DMS53 treated with DMSO at 0.1 percent for 48 hours (cell line): ENCODE measurements around the gene KIRREL3.

ENCODE experiments used
- DNase-seq: peaks from one replicate; lab custom pipeline; 2025; ENCODE audit not compliant: unreplicated experiment; lab: John Stamatoyannopoulos, UW

The KIRREL3 gene

DNA sequence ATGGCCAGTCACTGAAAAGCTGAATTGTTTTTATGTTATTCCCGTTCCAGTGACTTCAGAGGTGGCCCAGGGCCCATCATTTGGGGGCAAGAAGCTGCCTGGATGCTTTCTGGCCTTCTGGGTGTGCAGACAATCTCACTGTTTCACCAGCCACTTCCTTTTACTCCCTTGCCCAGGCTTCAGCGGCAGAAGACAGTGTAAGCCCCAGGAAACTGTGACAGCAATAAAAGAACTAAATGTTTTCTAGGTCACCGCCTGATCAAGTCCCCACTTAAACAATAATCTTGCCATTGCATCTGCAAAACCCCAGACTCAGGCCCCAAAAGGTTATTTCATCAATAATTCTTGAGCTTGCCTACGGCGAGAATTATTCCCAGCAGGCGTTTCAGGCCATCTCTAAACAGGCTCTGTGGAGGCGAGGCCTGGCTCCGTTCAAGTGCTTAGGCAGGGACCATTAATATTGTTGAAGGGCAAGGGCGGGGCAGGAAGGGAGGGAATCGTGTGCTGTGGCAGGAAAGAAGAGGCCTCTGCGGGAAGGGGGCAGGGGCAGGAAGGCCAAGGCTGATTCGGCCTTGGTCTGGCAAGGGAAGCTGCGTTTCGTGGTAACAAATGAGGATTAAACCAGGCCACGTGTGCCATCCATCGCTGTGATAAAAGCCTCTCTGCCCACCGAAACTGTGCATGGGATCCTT lies 252.3 kb downstream of the KIRREL3 start:
- no peak for DNase-seq

DNA sequence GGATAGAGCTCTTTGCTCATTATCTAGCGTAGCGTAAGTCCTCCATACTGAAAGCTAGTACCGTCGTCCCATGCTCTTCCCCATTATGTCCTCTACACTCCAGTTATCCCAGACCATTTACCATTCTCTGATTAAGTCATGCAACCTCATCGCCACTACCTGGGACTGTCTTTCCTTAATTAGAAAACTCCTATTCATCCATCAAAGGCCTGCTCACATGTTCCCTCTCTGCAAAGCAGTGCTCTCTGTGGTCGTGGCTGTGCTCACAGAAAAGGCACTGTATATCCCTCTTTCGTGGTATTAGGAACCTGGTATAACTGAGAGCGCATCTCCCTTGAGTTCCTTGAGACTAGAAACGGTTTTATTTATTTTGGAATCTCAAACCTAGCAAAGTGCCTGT lies 253.3 kb downstream of the KIRREL3 start:
- DNase-seq: no peak

DNA sequence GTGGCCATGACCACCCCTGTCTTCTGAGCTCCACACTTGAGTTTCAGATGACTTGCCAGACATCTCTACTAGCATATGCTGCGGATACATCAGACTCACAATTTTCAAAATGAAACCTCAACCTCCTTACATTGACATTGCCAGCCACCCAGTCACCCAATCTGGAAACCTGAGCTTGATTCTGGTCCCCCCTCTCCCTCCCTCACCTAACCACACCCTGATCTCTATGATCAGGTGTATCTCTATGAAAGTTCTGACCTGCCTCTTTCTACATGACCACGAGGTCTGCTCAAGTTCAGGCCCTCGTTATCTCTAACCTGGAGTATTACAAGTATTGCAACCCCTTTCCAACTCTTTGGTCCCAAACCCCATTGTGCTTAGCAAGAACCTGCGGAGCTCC lies 254.1 kb downstream of the KIRREL3 start:
- DNase-seq: no peak

DNA sequence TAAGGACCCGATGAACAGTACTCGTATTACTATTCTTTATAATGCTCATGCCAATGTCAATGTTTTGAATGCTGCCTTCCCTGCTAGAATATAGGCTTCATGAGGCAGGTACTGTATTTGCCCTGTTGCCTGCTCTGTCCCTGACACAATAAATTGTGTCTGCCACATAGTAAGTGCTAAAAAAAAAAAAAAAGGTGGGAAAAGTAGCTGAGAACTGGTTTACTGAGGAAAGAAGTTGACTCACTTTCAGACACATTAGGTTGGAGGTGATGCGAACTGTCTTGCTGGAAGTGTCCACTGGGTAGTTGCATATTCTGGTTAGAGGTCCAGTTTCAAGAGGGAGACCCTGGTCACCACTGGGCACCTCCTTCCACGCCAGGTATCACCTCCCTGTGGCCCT lies 255.9 kb downstream of the KIRREL3 start:
- DNase-seq: no peak

DNA sequence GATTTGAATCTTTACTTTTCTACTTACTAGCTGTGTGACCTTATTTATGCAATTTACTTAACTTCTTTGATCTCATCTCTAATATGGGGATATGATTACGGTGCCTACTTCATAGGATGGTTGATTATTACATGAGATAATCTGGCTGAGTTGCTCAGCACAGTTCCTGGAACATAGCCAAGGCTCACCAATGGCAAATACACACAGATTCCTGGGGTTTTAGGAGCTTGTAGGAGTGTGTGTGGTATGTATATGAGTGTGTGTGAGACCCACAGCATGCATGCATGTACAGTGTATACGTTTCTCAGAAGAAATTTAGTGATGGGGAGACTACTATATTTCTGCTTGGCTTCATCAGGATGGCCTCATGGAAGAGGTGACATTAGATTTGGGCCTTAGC lies 256.9 kb downstream of the KIRREL3 start:
- DNase-seq: no peak

DNA sequence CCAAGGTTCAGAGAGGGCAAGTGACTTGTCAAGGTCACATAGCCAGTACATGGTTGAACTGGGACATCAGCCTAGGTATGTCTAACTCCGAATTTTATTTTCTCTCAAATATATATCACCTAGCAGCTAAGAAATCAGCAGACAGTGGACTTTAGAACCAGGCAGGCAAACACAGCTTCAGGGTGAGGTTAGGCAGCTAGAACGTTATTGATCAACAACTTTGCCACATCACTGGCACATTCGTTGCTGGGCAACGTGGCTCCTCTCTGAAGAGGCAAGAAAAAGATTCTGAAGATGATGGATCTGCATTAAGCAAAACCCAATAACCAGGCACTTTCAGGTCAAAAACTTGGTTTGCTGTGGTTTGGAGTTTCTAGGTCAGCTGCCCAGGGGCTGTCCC lies 258.0 kb downstream of the KIRREL3 start:
- DNase-seq: no peak

DNA sequence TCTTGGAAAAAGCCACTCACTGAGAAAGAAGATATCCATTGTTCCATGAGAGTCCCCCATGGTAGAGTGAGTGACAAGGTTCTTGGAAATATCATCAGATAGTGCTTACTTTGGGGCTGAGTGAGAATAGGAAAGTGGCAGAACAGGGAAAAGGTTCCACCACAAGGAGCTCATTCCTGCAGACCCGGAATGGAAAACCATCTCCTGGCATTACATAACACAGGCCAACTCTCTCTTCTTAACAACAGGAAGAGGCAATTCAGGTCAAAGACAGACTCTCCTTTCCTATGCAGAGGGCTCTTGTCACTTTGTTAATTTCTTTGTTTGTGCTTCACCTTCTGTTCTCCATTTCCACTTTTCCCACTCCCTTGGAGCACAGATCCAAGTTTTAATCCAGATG lies 259.7 kb downstream of the KIRREL3 start:
- DNase-seq: no peak

DNA sequence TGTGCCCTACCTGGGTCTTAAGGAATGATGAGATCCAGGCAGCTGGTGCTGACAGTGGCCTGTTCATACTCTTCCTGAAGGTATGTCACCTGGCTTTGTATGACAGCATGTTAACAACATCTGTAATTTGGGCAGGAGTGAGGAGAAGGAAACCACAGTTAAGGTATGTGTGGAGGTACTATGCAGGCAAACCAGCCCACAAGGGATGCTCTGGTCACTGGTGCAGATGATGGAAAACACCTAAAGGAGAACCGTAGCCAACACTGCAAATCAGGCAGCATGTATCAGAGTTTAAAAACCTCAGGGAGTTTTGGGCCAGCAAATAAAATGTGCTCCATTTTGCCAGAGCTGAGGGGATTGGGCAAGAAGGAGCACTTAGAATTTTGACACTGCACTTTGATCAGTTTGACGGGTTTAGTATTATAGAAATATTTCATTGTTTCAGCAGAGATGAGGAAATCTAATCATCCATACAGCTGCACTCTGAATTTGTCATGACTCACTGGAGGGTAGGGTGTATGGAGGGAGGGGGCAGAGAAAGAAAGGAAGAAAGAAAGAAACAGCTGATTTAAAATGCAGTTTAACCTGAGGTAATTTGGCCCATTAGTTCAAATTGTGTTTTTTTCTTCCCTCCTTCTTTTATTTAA lies 260.9 kb downstream of the KIRREL3 start:
- no peak for DNase-seq

DNA sequence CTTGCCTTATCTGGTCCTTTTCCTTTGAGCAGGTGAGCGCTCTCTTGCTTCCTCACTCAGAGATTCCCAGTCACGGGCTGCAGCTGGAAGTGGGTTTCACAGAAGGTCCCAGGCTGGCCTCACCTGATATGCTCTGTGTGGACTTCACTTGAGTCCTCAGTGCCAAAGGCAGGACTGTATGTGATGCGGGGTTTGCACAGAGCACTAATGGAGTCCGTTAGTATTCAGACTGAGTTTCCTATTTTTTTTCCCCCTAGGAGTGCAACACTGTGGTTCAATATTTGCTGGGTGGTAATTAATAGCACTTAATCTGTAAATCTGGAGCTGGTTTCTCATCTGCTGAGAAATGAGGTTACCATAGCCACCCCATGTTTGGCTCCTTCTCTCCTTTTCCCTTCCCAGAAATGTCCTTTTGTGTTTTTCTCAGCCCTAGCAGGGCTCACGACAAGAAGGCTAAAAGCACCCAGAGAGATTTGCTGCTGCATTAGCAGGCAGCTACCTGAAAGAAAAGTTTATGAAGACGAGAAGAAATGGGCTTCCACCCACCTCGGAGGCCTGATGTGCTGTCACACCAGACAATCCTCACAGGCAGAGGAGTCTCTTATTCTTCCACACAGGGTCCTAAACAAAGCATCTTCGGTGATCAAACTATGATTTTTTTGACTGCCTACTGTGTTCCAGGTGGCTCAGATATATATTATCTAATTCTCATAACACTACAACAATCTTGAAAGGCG lies 262.1 kb downstream of the KIRREL3 start:
- no peak for DNase-seq

DNA sequence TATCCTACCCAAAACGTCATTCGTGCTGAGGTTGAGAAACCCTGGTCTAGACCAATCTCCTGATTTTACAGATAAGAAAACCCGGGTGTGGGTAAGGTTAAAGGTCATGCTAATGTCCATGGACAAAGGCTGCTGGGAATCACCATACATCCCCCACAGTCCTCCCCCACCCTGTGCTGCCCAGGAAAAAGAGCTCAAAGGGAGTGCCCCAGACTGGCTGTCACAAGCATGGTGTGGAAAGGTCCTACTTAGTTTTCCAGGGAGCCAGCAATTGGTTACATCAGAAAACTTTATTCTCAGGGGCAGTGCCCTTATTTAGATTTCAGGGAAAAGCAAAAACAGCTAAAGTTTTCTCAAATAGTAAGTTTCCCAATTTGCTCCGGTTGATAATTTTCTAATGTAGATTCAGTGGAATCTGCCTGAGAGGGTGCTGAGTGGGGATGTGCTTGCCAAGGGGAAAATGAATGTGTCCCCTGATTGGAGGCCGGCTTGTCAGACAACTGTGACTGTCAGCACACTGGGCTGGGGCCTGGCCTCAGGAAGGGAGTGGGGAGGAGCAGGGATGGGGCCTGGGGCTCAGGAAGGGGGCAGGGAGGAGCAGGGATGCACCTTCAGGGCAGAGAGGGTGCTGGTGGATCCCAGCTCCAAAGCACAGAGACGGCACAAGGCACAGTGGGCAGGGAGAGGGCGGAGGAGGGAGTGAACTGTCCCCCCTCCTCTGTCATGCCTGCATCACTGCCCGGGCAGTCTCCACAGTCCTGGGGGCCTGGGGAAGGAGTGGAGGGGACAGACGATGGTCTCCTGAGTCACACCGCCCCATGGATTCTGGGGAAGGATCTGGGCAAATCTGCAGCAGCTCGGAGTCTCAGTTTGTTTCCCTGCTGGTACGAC lies 263.6 kb downstream of the KIRREL3 start:
- DNase-seq: no peak

DNA sequence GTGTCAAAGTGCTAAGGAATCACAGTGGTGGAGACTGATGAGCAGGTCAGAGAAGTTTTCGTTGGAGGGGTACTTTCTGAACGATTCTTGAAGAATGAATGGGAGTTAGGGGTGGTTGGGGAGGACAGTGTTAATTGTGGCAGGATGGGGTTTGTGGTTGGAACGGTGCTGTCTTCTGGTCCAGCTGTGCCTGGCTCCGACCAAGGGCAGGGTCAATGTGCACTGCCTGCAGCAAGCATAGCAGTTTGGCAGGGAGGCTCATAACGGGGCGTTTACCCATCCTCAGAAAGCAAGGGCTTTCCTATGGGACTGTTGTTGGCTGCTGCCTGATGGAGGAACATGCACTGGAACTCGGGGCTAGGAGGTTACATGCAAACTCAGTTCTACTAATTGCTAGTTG lies 265.8 kb downstream of the KIRREL3 start:
- DNase-seq: no peak

DNA sequence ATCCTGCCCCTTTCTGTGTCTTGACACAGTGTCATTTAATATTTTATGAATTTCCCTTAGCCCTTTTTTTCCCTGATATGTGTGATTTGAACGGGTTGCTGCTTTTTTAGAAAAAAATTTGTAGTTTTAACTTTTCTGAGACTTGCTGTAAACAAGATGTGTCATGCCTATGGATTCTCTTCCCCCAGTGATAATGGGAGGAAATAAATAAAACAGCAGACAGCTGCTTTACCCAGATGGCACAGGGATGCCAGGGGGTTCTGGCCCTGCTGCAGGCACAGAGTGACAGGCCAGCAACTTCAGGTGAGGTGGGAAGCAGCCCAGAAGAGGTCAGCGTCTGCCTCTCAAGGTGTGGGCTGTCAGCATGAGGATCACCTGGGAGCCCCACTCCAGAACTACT lies 266.9 kb downstream of the KIRREL3 start:
- DNase-seq: no peak

DNA sequence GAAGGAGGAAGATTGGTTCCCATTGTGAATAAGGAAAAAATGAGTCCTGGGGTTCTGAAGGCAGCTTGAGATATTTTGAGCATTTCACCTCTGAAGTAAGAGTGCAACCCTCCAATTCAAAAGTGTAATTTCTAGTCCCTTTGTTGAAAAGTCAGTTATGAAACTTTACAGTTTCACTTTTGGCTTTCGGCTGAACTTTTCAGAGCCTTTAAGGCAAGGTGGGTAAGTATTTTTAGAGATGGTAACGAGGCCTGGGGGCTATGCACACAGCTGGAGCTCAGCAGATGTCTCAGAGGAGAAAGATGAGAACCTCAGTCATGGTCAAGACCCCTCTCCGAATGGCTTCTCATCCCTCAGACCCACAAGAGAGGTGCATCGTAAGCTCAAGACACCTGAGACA lies 267.6 kb downstream of the KIRREL3 start:
- DNase-seq: no peak

DNA sequence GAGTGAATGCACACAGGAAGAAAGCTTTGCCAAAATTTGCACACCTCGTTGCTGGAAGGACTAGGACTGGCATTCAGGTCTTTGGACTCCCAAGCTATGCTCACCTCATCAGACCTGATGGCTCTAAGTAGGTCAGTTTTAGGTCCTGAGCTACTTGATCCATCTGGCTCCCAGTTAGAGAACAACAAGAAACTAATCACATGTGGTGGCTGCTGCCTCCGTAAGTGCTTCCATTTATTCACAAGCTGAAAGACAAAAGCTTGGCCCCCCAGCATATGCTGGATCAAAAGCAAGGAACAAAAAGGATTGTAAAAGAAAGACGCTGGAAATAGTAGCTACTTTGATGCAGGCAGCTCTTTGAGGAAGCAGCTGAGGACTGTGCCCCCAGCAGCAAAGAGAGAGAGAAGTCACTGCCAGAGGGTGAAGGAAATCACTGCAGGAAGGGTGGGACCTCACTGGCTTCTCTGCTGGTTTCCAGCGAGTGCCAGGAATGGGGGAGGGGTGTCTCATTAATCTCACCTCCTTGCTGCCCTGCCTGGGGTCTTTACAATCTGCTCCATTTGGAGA lies 268.9 kb downstream of the KIRREL3 start:
- DNase-seq: no peak

DNA sequence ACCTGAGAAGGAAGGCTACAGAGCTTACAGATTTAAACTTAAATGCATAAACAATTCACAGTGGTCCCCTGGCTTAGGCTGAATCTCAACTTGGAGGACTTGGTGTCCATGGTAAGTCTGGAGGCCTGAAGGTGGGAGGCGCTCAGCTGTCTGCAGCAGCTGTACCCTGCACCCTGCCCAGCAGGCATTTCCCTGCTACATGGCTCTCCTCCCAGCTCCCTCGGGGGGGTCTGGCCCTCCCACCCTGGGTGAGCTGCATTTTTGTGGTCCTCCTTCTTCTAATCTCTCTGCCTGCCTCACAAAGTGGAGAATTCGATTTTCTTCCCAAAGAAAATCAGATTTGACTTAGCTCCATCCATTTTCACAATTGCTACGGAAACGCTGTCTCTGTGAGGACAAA lies 273.2 kb downstream of the KIRREL3 start:
- no peak for DNase-seq

DNA sequence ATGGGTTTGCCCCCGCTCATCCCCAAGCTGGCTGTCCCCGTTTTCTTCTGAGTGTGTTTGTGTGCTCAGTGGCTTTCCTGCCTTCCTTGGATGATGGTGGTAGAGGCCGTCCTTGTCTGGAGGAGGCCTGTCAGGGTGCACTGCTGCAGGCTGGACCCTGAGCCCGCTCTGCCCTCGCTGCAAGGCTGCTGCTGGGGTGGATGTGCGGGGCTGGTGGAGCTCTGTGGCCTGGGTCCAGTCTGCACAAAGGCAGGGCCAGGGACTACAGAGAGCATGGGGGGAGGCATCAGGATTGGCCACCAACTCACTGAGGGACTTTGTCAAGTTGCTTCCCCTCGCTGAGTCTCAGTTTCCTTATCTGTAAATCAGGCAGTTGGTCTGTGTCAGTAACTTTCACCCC lies 275.0 kb downstream of the KIRREL3 start:
- no peak for DNase-seq

DNA sequence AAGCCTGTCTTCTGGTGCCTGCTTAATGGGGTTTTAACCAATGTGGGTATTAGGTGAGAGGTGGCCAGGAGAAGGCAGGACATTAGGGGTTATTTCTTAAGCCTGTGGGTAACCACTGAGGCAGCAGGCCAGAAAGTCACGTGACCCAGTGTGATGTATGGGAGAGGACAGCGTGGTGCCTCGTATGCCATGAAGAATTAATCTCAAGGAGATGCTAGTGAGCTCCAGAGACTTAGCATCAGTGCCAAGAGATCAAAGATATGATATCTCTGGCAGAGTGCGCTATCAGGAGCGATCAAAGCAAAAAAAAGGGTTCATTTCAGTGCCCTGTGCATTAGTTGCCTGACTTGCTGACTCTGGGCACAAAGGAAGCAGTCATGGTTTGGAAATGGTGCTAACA lies 275.5 kb downstream of the KIRREL3 start:
- no peak for DNase-seq

DNA sequence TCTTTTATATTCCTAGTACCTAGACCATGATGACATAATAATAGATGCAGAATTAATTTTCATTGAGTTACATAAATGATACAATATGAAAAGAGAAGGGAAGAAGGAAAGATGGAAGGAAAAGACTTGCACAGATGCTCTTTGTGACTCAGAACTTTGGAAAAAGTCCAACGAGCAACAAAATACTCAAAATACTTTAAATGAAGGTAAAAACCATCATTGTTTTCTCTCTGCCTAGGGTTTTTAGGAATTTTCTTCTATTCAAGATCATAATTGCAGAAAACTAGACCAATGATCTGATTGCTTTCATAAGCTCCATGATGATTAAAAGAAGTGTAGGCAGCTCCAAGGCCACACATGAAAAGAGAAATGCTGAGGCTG lies 276.9 kb downstream of the KIRREL3 start:
- no peak for DNase-seq

DNA sequence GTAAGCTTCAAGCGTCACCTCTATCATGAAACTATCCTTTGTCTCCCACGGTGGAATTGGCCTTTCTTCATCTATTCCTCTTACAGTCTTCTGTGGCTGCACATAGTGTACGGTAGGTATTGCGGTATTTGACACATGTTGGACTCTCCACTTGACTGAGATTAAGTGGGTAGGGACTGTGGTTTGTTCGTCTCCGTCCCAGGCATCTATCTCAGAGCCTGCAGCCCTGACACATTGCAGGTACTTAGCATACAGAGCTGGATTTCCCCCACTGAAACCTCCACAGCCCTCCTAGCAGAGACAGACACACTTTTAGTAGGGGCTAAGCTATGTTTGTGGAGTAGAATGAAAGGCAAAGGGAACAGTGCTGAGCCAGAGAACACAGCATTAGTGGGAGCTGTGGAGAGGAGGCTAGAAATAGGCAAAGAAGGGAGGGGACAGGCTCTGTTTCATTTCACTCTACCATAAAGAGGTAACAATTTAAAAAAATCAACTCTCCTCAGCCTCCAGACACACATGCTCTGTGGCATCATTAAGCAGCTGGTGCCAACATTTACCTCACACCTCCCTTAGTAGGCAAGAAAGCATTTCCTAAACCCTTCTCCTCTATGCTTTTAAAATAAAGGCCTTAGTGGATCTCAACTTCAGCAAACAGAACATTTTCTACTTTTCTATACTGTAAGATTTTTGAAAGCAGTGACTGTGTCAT lies 277.5 kb downstream of the KIRREL3 start:
- no peak for DNase-seq

DNA sequence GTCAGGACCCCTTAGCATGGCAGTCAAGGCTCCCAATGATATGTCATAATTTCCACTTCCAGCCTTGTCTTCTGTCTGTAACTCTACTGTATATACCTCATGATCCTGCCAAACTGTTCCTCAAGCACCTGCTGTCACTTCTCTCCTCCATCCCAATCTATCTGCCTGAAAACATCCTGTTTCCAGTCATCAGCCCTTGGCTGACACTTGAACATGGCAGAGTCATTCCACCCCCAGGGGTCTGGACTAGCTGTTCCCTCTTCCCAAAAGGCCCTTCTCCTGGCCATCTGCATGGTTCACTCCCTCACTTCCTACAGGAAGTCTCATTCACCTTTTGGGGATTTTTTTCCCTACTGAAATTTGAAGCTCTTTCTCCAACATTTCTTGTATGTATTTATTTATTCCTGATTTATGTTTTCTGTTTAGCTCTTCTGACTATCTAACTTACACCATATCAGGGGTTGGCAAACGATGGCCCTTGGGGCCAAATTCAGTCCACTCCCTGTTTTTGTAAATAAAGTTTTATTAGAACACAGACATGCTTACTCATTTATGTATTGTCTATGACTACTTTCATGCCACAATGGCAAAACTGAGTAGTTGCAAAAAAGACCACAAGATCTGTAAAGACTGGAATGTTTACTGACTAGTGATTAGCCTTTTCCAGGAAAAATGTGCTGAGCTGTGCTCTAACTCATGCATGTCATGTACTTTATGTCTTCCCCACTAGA lies 278.4 kb downstream of the KIRREL3 start:
- DNase-seq: no peak
